GM19397 (cell line): ENCODE measurements around the gene OGFOD3.

Source experiments
- ATAC-seq: cut with Tn5 transposase; IDR thresholded peaks from one replicate; pipeline ENCODE4 v1.9.1; 2021; ENCODE audit warnings: mild to moderate bottlenecking, moderate library complexity; ENCODE audit not compliant: unreplicated experiment

The OGFOD3 gene

DNA sequence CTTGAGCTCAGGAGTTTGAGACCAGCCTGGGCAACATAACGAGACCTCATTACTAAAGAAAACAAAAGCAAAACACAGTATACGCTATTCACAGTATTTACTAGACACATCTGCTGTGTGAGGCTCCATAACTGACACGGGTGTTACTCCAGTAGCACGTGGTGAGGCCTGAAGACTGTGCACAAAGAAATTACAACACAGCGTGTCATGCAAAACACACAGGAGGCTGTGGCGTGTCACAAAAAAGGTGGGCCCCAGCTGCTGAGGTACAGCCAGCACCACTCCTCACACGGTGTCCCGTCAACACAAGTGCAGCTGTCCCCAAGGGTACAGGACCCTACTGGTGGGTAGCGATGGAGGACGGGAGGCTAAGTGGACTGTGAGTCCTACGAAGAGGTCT lies 29.5 kb upstream of the OGFOD3 start:
- no peak for ATAC-seq

DNA sequence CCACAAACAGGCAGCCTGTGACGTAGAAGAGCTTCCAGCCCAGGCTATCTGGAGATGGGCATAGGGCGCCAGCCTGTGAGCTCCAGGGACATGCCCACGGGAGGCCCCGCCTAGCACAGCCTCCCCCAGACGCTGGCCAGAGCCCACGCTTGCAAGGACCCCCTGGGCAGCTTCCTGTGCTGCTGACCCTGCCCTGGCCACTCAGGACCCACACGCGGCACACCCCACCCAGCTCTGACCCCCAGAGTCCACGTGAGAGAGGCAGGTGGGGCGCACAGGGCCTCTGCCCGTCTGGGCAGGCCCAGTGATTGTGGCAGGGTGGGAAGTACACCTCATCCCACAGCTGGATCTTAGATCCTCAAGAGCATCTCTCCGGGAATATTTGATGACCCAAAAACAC lies 28.3 kb upstream of the OGFOD3 start:
- ATAC-seq, result no peak

DNA sequence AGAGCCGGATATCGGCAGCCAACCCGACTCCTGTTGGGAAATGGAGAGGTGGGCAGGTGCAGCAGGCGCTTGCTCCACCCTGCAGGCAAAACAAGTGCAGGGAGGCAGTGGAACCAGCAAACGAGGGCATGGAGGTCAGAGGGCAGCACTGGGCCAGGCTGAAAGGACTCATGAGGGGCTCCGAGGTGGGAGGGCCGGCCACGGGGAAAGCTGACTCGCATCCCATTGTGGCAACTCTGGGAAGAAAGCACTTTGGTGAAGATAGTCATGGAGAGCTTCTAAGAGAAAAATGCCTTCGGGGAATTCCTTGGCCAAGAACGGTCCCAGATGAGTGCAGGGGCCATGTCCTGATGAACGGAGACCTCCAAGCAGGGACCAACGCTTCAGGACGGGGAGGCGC lies 27.7 kb upstream of the OGFOD3 start:
- ATAC-seq, result no peak

DNA sequence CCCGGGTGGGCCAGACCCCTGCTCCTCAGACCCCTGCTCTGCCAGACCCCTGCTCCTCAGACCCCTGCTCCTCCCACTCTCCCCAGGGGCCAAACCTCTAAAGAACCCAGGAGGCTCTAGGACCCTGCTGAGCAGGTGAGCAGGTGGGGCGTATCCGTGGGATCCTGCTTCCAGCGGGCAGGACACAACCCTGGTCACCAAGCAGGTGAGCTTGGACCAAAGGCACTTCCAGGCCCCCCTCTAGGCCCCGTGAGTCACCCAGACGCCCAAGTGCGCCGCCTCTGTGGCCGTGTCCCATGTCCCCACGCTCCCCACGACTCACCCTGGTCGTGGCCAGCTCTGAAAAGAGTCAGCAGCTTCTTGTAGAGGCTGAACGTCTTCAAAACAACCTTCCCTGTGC lies 27.2 kb upstream of the OGFOD3 start:
- no peak for ATAC-seq

DNA sequence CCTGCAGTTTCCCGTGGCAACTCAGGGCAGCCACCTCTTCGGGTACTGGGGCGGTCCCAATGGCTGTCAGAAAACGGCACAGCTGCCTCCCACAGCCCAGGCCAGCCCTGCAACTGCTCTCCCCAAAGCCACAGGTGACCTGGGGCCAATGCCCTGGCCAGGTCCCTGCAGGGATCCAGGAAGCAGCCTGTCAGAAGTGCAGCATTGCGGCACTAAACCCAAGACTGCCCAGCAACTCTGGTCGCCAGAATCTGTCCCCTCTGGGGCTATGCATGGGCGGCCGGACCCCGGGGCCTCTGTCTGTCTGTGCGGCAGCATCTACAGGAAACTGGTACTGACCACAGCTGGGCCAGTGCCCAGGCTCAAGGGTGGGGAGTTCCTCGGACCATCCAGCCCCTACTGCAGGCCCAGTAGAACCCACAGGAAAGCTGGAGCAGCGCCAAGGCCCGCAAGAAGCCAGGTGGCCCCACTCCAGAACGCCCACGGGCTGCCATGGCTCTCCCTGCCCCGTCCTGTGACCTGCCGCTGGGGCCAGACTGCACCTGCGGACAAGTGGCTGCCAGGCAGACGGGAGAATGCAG lies 26.6 kb upstream of the OGFOD3 start:
- no peak for ATAC-seq

DNA sequence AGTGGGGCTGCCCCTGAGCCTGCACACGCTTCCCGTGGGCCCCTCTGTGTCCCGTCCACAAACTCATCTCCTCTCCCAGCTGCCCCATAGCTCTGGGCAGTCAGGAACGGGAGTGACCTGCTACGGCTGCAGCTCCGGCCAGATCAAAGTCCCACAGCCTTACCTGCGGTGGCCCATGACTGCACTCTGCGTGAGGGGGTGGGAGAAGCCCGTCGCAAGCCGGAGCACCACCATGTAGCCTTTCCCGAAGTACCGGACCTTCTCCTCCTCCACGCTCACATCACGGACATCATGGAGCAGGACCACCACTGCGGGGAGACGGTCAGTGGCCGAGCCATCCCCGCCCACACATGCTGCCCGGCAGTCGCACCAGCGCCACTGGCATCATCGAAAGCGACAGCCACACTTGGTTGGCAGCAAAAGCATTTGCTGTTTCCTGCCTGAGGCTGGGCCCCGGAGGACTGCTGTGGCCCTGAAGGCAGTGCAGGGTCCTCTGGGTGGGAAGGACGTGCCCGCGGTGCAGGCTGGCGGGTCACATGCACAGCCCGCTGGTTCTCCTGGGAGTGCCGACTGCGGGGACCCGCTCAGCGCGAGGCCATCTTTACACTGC lies 26.0 kb upstream of the OGFOD3 start:
- no peak for ATAC-seq

DNA sequence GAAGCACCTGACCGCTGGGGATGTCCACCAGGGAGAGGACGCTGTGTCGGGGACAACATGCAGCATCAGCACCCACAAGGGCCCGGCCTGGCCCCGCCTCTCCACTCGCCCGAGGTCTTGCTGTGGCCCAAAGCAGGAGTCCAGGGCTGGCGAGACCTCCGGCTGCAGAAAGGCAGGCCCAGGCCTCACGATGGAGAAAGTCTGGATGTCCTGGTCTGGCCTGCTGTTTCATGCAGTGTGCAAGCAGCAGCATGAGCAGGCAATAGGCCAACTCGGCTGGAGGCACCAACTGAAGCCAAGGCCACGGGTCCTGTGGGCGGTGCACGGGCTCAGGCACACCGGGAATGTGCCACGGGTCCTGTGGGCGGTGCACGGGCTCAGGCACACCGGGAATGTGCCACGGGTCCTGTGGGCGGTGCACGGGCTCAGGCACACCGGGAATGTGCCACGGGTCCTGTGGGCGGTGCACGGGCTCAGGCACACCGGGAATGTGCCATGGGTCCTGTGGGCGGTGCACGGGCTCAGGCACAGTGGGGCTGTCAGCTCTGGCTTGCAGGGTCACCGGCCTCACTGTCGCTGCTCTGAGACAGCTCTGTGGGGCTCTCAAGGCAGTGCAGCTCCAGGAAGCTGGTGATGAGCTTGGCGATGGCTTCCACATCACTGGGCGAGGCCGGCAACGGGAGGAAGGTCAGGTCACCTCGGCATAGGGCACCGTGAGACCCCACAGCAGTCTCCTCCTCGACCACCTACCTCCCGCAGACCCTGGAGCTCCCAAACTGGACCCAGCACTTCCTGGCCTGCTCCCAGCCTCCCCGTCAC lies 25.3 kb upstream of the OGFOD3 start:
- no peak for ATAC-seq

DNA sequence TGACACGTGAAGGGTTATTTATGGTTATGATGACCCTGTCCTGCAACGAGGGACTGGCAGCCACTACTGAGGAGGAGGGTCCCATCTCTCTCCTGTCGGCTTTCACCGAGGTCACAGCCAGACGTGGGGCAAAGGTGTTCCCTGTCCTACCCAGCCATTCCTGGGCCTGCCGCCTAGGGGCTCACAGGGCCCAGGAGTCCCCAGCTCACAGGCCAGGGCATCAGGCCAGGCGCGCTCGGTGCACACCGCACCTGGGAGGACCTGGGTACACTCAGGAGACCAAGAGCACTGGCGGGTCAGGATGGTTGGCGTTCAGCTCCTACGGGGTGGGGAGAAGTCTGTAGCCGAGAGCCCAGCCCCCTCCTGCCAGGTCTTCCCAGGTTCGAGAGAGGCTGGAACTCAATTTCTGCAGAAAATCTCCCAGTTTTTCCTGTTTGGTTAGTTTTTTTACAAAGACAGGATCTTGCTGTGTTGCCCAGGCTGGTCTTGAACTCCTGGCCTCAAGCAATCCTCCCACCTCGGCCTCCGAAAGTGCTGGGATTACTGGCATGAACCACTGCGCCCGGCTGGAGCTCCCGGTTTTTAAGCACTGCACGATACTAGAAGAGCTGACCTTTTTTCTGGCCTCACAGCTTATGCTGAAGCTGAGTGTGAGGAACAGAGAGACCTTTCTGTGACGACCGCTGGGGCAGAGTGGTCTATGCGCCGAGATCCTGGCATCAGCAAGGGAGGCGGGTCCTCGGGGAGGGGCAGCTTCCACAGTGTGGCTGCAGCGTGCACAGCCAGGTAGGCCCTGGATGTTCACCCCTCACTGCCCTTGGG lies 24.5 kb upstream of the OGFOD3 start:
- ATAC-seq, result no peak

DNA sequence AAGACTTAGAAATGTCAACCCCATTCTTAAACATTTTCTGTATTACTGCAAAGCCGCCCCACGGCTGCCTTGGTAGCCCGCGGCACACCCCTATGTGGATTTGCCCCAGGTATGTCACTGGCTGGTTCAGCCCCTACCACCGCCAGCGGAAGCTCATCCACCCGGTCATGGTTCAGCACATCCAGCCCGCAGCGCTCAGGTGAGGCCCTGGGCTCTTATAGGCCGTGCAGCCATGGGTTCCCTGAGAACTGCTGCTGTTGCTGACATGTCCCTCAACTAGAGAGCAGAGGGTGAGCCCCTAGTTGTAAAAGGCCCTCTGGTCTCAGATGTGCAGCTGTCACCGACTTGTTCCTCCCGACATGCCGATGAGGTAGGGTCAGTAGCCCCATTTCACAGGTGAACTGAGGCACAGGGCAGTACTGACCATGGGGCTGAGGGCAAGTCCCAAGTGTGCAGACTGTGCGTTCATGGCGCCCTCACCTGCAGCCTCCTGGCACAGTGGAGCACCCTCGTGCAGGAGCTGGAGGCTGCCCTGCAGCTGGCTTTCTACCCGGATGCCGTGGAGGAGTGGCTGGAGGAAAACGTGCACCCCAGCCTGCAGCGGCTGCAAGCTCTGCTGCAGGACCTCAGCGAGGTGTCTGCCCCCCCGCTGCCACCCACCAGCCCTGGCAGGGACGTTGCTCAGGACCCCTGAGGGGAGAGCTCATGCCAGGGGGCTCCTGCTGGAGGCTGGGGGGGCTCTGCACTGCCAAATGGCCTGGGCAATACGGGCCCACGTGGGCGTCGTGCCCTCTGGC lies 23.5 kb upstream of the OGFOD3 start:
- no peak for ATAC-seq

DNA sequence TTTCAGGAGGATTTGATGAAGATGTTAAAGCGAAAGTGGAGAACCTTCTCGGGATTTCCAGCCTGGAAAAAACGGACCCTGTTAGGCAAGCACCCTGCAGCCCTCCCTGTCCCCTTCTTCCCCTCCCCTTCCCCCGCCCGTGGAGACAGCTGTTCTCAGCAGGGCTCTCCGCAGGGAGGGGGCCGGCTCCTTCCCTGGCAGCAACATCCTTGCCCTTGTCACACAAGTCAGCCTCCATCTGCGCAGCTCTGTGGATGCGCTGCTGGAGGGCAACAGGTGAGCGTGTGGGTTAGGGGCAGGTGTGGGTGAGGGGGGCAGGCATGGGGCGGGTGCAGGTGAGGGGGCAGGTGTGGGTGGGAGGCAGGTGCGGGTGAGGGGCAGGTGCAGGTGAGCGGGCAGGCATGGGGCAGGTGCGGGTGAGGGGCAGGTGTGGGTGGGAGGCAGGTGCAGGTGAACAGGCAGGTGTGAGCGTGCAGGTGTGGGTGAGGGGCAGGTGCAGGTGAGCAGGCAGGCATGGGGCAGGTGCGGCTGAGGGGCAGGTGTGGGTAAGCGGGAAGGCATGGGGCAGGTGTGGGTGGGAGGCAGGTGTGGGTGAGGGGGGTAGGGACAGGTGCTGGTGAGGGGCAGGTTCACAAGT lies 22.7 kb upstream of the OGFOD3 start:
- no peak for ATAC-seq

DNA sequence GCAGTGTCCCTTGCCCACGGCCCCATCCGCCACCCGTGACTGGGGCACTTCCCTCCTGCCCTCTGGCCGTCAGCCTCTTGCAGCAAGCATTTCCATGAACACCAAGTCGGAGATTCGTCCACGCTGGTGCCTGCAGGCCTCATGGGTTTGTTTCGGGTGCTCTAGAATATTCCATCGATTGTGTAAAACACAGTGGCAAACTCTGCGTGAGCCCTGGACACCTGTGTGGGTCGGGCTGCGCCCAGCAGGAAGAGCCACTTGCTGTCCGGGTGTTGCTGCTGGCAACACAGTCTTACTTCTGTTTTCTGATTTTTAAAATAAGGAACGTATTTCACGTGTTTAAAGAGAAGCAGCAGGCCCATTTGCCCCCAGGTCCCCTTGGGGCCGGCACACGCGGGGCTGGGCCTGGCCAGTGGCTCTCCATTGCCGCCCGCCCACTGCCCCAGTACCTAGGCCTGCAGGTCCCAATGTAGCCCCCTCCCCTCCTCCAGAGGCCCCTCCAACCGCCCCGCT lies 22.1 kb upstream of the OGFOD3 start:
- ATAC-seq, result no peak

DNA sequence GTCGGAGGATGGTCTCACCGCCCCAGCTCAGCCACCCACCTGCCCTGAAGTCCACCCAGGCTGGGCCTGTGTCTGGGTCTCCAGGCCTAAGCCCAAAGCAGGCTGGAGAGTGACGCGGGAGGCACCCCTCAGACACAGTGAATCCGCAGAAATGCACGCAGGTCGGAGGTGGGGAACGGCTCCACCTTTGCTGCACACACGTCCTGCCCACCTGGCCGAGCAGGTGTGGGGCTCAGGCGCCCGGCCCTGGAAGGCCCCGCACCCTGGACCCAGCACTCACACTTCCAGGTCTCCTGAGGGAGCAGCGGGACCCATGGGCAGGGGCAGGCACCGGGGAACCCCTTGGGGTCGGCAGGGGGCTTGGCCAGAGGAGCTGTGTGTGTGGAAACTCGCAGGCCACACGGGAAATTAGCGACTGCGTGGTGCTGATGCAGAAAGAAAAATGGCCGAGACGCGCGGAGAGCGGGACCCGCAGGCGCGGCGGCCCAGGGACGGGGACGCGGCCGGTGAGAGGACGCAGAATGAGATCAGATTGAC lies 21.5 kb upstream of the OGFOD3 start:
- ATAC-seq, result no peak

DNA sequence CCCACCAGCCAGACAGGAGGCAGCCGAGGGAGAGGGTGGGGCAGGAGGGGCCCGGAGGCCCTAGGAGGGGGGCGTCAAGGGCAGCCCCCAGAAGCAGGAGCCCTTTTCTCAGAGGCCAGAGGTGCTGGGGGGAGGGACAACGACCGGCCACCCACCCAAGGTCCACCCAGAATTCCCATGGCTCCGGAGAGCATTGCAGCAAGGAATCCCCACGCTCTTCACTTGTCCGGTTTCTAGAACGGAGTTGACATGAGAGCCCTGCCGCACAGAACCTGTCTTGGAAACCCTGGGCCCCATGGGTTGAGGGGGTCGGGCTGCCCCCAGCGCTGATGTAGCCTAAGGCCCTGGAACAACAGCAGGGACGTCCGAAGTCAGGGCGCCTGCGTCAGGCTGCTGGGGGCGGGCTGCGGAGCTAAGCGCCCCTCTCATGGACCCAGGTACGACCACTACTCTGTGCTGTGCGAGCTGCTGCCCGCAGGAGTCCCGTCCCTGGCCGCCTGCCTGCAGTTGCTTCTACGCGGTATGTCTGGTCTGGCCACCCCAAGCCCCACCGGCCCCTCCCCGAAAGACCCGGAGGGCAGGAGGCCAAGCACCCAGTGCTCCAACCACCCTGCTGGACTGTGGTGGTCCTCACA lies 20.9 kb upstream of the OGFOD3 start:
- no peak for ATAC-seq

DNA sequence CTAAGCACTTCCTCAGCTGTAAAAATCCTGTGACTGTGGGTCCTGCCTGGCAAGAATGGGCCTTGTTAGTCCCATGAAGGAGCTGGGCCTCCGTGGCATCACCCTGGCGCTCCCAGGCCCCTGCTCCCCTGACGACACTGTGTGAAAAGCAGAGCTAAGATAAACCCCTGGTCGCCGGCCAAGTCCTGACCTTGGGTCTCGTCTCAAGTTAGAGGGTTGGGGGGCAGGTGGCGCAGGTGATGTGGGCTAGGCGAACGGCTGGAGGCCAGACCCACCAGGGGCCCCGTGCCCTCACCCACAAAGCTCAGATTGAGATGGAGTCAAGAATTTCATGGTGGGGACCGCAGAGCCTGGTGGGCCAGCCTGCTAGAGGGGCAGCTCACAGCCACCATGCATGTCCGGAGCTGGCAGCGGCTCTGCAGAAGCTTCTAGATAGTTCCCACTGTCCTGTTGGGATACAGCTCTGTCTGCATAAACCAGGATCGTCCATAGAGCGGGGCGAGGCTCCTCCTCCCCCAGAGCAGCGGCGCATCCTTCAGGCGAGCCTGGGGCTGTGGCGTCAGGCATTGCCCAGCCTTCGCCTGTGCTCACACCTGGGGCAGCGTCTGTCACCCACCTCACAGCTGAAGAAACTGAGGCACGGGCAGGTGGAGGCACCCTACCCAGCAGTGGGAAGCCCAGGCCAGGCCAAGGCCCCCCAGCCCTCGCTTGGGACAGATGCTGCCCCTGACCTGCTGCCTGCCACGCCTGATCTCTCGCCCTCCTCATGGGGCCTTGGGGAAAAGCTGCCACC lies 20.2 kb upstream of the OGFOD3 start:
- no peak for ATAC-seq

DNA sequence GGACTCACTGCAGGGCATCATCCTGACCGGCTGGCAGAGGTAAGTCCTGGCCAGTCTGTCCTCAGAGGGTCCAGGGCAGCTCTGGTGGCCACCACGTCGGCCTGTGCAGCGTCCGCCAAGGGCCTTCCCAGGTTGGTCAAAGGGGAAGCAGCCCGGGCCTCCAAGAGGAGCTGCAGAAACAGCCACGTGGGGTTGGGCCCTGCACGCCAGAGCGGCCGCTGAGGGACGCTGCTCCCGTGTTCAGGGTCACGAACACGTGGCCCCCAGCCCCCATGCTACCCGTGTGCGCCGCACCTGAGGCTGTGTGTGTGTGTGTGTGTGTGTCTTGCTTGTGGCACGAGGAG lies 18.9 kb upstream of the OGFOD3 start:
- ATAC-seq, result no peak

DNA sequence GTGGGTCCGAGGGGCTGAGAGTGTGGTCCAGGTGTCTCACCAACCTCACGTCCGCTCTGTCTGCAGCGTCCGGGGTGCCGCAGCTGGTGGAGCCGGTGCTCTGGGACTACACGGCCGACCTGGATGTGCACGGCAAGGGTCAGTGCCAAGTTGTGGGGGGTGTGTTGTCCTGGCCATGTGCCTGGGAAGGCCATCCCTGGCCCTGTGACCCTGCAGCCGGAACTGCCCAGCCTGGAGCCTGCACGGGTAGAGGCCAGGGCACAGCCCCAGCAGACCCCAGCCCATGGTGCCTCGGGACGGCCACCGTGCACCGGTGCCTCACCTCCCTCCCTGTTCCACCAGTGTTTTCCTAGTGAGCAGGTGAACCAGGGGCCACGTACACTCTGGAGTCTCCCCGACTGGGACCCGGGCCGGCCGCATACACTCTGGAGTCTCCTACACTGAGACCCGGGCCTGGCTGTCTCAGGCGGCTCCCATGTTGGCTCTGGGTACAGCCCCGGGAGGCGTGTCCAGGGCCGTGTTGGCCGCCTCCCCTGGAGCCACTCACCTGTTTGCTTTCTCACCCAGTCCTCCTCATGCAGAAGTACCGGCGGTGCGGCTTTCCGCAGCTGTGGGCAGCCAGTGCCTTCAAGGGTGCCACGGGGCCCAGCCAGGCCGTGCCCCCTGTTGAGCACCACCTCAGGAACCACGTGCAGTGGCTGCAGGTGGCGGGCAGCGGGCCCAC lies 18.4 kb upstream of the OGFOD3 start:
- no peak for ATAC-seq

DNA sequence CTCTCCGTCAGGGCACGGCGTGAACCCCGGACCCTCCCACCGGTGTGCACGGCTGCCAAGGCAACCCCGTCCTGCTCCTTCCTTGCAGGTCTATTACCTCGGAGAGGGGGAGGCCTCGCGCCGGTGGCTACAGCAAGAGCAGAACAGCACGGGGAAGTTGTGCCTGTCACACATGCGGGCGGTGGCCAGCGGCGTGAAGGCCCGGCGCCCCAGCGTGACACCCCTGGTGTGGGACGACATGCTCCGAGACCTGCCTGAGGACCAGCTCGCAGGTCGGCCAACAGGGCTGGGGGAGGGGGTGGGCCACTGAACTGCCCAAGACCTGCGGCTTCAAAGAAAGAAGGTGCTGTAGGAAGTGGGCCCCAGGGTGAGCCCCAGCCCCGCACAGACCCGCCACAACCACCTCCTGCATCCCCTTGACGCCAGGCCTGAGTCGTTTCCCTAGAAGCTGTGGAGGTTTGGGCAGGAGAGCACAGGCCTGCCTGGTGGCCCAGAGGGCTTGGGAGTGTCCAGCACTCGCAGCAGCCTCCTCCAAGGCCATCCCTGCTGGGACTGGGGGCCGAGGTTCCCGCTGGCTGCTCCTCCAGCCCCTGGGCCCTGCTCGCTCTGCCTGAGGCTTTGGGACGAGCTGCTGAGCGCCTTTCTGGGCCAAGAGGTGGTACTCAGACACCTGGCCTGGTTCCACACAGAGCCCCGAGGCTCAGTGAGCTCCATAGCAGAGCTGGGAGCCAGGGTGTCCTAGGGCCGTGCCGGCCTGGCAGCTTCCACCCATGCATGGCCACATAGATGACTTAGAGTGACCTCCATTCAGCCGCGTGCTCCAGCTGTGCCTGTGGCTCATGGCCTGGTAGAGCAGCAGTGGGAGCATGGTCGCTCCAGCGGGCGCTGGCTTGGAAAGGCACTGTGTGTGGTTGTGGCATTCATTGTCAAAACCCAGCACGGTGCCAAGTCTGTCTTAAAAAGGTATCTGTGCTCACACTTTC lies 17.5 kb upstream of the OGFOD3 start:
- no peak for ATAC-seq
